ENCODE data around the gene NOS1AP. TPM values are rescaled to one million over a fixed set of nuclear protein-coding genes. Genes with fewer than 3 reads are reported as not detected.
A peak's percentile ranks its signal among the peaks of the same experiment; 100 is the strongest.

Gene NOS1AP
- total RNA-seq, 1 experiment from 2014 or later: 14.7 TPM

GRCh38 chr1:162333991-162334390 lies 264.5 kb downstream of the NOS1AP start (continued):
- no peak for TF ChIP-seq IRF2 (CRISPR knock-in tag; IDR thresholded peaks at IDR 0.05; ENCODE audit: borderline replicate concordance, low read depth)
- no peak for TF ChIP-seq IRF1 (CRISPR knock-in tag; IDR thresholded peaks at IDR 0.05)
- no peak for TF ChIP-seq HMGXB4 (CRISPR knock-in tag; IDR thresholded peaks at IDR 0.05)
- TF ChIP-seq E2F4 (CRISPR knock-in tag; IDR thresholded peaks at IDR 0.05; ENCODE audit: borderline replicate concordance, low read depth): no peak

GRCh38 chr1:162335126-162335525 lies 265.6 kb downstream of the NOS1AP start:
- Mint-ChIP-seq H3K36me3 (no peaks in the 10 kb centered on the region), H3K9me3 (no peaks in the 10 kb centered on the region), H3K27ac (no peak overlapping the region), H3K4me1 (peaks cover 25% of the 10 kb centered on the region), H3K27me3 (ENCODE audit: low read depth) (no peaks in the 10 kb centered on the region), H3K4me3 (no peak overlapping the region)
- TF ChIP-seq ZNF121 (CRISPR knock-in tag; IDR thresholded peaks at IDR 0.05) (no peak), ZBTB21 (CRISPR knock-in tag; IDR thresholded peaks at IDR 0.05; ENCODE audit: borderline replicate concordance) (no peak), CDX4 (CRISPR knock-in tag; IDR thresholded peaks at IDR 0.05; ENCODE audit: borderline replicate concordance) (no peak), PREB (CRISPR knock-in tag; IDR thresholded peaks at IDR 0.05; ENCODE audit: borderline replicate concordance) (no peak), GABPB1 (CRISPR knock-in tag; IDR thresholded peaks at IDR 0.05) (no peak), RORB (CRISPR knock-in tag; IDR thresholded peaks at IDR 0.05) (no peak), MAX (CRISPR knock-in tag; IDR thresholded peaks at IDR 0.05) (no peak), GRHL2 (CRISPR knock-in tag; IDR thresholded peaks at IDR 0.05; ENCODE audit: insufficient replicate concordance, severe bottlenecking) (no peak), SP1 (CRISPR knock-in tag; conservative IDR thresholded peaks at IDR 0.05) (no peak), NFE2L1 (CRISPR knock-in tag; IDR thresholded peaks at IDR 0.05) (no peak)
- TF ChIP-seq, protein P1, sequence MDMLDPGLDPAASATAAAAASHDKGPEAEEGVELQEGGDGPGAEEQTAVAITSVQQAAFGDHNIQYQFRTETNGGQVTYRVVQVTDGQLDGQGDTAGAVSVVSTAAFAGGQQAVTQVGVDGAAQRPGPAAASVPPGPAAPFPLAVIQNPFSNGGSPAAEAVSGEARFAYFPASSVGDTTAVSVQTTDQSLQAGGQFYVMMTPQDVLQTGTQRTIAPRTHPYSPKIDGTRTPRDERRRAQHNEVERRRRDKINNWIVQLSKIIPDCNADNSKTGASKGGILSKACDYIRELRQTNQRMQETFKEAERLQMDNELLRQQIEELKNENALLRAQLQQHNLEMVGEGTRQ (CRISPR knock-in tag; IDR thresholded peaks at IDR 0.05): no peak
- ATAC-seq (peak; percentile 34; the same call in 1 of the 2 replicates), DNase-seq (ENCODE audit: low spot score) (no peak)
- CTCF ChIA-PET: interaction anchor here (1.3 to 1.6 kb wide), 2 partner anchors 12 to 23 kb away, joined by 3 to 4 read pairs; no protein-coding TSS in a partner anchor
- POLR2A ChIA-PET: no interaction called here

- no peaks in the 10 kb centered on the region for H3K9me3 Mint-ChIP-seq
- no peak for ATAC-seq
- POLR2A ChIA-PET: no interaction called here
- no peak for TF ChIP-seq E2F4 (CRISPR knock-in tag; IDR thresholded peaks at IDR 0.05; ENCODE audit: borderline replicate concordance, low read depth)
- no peak for TF ChIP-seq ERG (CRISPR knock-in tag; IDR thresholded peaks at IDR 0.05)
- TF ChIP-seq GABPB1 (CRISPR knock-in tag; IDR thresholded peaks at IDR 0.05): no peak
- TF ChIP-seq GRHL2 (CRISPR knock-in tag; IDR thresholded peaks at IDR 0.05; ENCODE audit: insufficient replicate concordance, severe bottlenecking): no peak
- no peak for TF ChIP-seq ZNF232 (CRISPR knock-in tag; IDR thresholded peaks at IDR 0.05)
- no peak for TF ChIP-seq E2F5 (CRISPR knock-in tag; IDR thresholded peaks at IDR 0.05)
- no peak for TF ChIP-seq ZNF263 (CRISPR knock-in tag; IDR thresholded peaks at IDR 0.05; ENCODE audit: low read depth)
- TF ChIP-seq FOXP1 (CRISPR knock-in tag; IDR thresholded peaks at IDR 0.05; ENCODE audit: borderline replicate concordance): no peak
- no peak for TF ChIP-seq CREB1 (CRISPR knock-in tag; IDR thresholded peaks at IDR 0.05)
- TF ChIP-seq CBFB (CRISPR knock-in tag; IDR thresholded peaks at IDR 0.05; ENCODE audit: low read depth): no peak
These were observed 267.3 kb downstream of the NOS1AP start for GRCh38 chr1:162336621-162337285.

More at GRCh38 chr1:162336621-162337285, 267.3 kb downstream of the NOS1AP start:
- no peak for DNase-seq (ENCODE audit: low spot score)
- H3K4me3 Mint-ChIP-seq: no peak overlapping the region
- H3K36me3 Mint-ChIP-seq: no peaks in the 10 kb centered on the region
- H3K27me3 Mint-ChIP-seq (ENCODE audit: low read depth): no peaks in the 10 kb centered on the region
- H3K27ac Mint-ChIP-seq: no peak overlapping the region
- peaks cover 25% of the 10 kb centered on the region for H3K4me1 Mint-ChIP-seq
- CTCF ChIA-PET: interaction anchor here (1.6 kb wide), 1 partner anchor 281 kb away, joined by 5 read pairs; no protein-coding TSS in a partner anchor

Data from WTC11 (cell line).